Measurements from ENCODE around the gene EEFSEC.

DNA sequence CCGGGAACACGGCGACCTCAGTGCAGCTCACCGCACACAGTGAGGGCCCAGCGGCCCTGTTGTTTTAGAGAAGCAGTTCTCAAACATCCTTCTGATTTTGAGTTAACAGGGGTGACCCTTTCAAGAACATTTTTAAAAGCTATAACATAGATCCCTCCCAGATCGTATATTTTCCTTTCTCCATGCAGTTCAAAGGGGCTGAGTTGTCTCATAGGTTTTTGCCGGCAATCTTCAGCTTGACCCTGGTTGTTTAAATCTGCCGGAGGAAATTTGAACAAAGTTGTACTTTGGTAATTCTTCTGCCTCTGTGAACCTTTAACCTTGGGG, 14.3 kb downstream of the EEFSEC start:
- TF ChIP-seq, protein P1, sequence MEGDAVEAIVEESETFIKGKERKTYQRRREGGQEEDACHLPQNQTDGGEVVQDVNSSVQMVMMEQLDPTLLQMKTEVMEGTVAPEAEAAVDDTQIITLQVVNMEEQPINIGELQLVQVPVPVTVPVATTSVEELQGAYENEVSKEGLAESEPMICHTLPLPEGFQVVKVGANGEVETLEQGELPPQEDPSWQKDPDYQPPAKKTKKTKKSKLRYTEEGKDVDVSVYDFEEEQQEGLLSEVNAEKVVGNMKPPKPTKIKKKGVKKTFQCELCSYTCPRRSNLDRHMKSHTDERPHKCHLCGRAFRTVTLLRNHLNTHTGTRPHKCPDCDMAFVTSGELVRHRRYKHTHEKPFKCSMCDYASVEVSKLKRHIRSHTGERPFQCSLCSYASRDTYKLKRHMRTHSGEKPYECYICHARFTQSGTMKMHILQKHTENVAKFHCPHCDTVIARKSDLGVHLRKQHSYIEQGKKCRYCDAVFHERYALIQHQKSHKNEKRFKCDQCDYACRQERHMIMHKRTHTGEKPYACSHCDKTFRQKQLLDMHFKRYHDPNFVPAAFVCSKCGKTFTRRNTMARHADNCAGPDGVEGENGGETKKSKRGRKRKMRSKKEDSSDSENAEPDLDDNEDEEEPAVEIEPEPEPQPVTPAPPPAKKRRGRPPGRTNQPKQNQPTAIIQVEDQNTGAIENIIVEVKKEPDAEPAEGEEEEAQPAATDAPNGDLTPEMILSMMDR (IDR thresholded peaks at IDR 0.05 in 8 of 11, conservative IDR thresholded peaks at IDR 0.05 in 3 of 11) = no peak
- TF ChIP-seq POLR2A (IDR thresholded peaks at IDR 0.05) (no peak), POLR2AphosphoS5 (IDR thresholded peaks at IDR 0.05) (no peak)
